ENCODE data around the gene TUBG1. TPM values are rescaled to one million over a fixed set of nuclear protein-coding genes. Genes with fewer than 3 reads are reported as not detected.

The TUBG1 gene
- total RNA-seq, 4 donors from 2014 or later = 19.8 to 64.4 (median 37.9) TPM

GRCh38 chr17:42640121-42640520 lies 30.6 kb downstream of the TUBG1 start:
- no peak for DNase-seq
- no peak for TF ChIP-seq POLR2A (IDR thresholded peaks at IDR 0.05)
- TF ChIP-seq, protein P1, sequence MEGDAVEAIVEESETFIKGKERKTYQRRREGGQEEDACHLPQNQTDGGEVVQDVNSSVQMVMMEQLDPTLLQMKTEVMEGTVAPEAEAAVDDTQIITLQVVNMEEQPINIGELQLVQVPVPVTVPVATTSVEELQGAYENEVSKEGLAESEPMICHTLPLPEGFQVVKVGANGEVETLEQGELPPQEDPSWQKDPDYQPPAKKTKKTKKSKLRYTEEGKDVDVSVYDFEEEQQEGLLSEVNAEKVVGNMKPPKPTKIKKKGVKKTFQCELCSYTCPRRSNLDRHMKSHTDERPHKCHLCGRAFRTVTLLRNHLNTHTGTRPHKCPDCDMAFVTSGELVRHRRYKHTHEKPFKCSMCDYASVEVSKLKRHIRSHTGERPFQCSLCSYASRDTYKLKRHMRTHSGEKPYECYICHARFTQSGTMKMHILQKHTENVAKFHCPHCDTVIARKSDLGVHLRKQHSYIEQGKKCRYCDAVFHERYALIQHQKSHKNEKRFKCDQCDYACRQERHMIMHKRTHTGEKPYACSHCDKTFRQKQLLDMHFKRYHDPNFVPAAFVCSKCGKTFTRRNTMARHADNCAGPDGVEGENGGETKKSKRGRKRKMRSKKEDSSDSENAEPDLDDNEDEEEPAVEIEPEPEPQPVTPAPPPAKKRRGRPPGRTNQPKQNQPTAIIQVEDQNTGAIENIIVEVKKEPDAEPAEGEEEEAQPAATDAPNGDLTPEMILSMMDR (IDR thresholded peaks at IDR 0.05) = no peak
- no peaks in the 10 kb centered on the region for H3K36me3 ChIP-seq

GRCh38 chr17:42642336-42642735 lies 32.9 kb downstream of the TUBG1 start:
- Histone ChIP-seq H3K9me3 (no peaks in the 10 kb centered on the region), H3K36me3 (no peaks in the 10 kb centered on the region), H3K4me3 (no peak overlapping the region), H3K4me1 (no peaks in the 10 kb centered on the region), H3K27me3 (no peaks in the 10 kb centered on the region), H3K27ac (no peak overlapping the region)
- TF ChIP-seq, protein P1 (IDR thresholded peaks at IDR 0.05) = no peak
- no peak for TF ChIP-seq POLR2A (IDR thresholded peaks at IDR 0.05)
- no peak for DNase-seq

More at GRCh38 chr17:42640121-42640520, 30.6 kb downstream of the TUBG1 start:
- no peaks in the 10 kb centered on the region for H3K27me3 ChIP-seq
- H3K9me3 ChIP-seq = no peaks in the 10 kb centered on the region
- H3K4me1 ChIP-seq = no peaks in the 10 kb centered on the region
- no peak overlapping the region for H3K4me3 ChIP-seq
- no peak overlapping the region for H3K27ac ChIP-seq

GRCh38 chr17:42647778-42648177 lies 38.3 kb downstream of the TUBG1 start:
- TF ChIP-seq POLR2A (IDR thresholded peaks at IDR 0.05) = no peak
- no peaks in the 10 kb centered on the region for H3K4me1 ChIP-seq
- DNase-seq = no peak
- no peaks in the 10 kb centered on the region for H3K9me3 ChIP-seq
- H3K36me3 ChIP-seq = no peaks in the 10 kb centered on the region
- H3K27ac ChIP-seq = no peak overlapping the region
- no peak overlapping the region for H3K4me3 ChIP-seq
- H3K27me3 ChIP-seq = no peaks in the 10 kb centered on the region

DNA sequence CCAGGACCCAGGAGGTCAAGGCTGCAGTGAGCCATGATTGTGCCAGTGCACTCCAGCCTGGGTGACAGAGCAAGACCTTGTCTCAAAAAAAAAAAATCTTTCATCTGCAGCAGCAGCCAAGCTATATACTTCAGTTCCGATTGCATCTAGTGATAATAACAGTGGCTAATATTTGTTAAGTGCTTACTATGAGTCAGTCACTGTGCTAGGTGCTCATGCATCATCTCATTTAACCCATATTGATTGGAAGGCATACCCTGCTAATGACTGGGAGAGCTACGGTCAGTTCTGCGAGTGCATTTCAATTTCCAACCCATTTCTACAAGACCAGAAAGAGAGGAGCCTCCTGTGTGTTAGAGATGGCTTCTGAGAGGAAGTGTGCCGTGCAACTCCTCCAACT lies 41.9 kb downstream of the TUBG1 start:
- H3K27ac ChIP-seq = no peak overlapping the region

GRCh38 chr17:42653179-42654124 lies 44.0 kb downstream of the TUBG1 start:
- TF ChIP-seq, protein P1 (IDR thresholded peaks at IDR 0.05) = no peak
- no peak for TF ChIP-seq POLR2A (IDR thresholded peaks at IDR 0.05)
- H3K9me3 ChIP-seq = no peaks in the 10 kb centered on the region
- H3K4me3 ChIP-seq = peak overlapping the region in 2 of 4 donors; percentile 5 to 33
- peak overlapping the region; percentile 17 to 63 (median 32) for H3K27ac ChIP-seq
- H3K36me3 ChIP-seq = no peaks in the 10 kb centered on the region
- DNase-seq = peak in 1 of 3 donors; percentile 49
- peaks cover 0 to 4% (median 0%) of the 10 kb centered on the region in 4 donors for H3K4me1 ChIP-seq
- no peaks in the 10 kb centered on the region for H3K27me3 ChIP-seq

More for the DNA sequence above, 41.9 kb downstream of the TUBG1 start:
- H3K27me3 ChIP-seq = no peaks in the 10 kb centered on the region
- no peaks in the 10 kb centered on the region for H3K36me3 ChIP-seq
- no peak for DNase-seq
- no peak overlapping the region for H3K4me3 ChIP-seq
- TF ChIP-seq POLR2A (IDR thresholded peaks at IDR 0.05) = no peak
- TF ChIP-seq, protein P1 (IDR thresholded peaks at IDR 0.05) = no peak
- H3K4me1 ChIP-seq = peaks cover 0 to 4% (median 0%) of the 10 kb centered on the region in 4 donors
- no peaks in the 10 kb centered on the region for H3K9me3 ChIP-seq

DNA sequence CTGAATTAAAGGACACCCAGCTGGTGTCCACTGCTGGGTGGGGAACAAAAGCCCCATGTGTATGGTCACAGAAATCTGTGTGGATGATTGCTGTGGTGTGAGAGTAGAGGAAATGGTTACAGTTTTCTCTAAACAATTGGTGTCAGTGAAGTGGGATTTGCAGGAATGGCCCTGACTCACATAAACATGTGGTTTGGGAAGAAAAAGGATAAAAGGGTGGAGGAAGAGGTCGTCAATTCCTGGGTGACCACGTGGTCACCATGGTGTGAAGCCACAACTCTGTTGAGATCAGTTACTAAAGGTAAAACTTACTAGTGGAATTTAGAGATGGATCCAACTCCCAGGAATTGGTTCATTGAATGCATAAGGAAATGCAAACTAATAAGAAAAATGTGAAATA lies 46.0 kb downstream of the TUBG1 start:
- no peak for TF ChIP-seq POLR2A (IDR thresholded peaks at IDR 0.05)
- TF ChIP-seq, protein P1 (IDR thresholded peaks at IDR 0.05) = no peak
- Histone ChIP-seq H3K36me3 (no peaks in the 10 kb centered on the region), H3K4me3 (no peak overlapping the region), H3K4me1 (peaks cover 0 to 23% (median 4%) of the 10 kb centered on the region in 4 donors), H3K9me3 (no peaks in the 10 kb centered on the region), H3K27me3 (no peaks in the 10 kb centered on the region), H3K27ac (peak overlapping the region in 1 of 4 donors; percentile 10)
- no peak for DNase-seq
